ENCODE data around the gene TECPR2. TPM values are rescaled to one million over a fixed set of nuclear protein-coding genes. Genes with fewer than 3 reads are reported as not detected.

Gene TECPR2
- total and polyA plus RNA-seq, 2 of the 13 experiments (the other 11 are each of a cell fraction or from before 2014, with no cell fraction given): 3.5 to 5.7 TPM

- no peak overlapping the region for H3K9ac ChIP-seq (ENCODE audit: insufficient read depth, low read depth, low read length)
- no peak for DNase-seq (ENCODE audit: low spot score)
- no peaks in the 10 kb centered on the region for H3K79me2 ChIP-seq (ENCODE audit: insufficient read depth, low read length)
- FAIRE-seq: no peak
- no TSS peak for BruUV-seq (replicated peaks)
- H2AFZ ChIP-seq (ENCODE audit: low read length): no peak overlapping the region
- H3K9me3 ChIP-seq (ENCODE audit: low read length): no peaks in the 10 kb centered on the region
- peaks cover 21% of the 10 kb centered on the region for H3K4me1 ChIP-seq (ENCODE audit: insufficient read depth, low read length)
- CTCF ChIA-PET (ENCODE audit: low intra/inter-chr PET ratio, low total read pairs): no interaction called here
- intact Hi-C loops (cut with micrococcal nuclease; ENCODE audit: unreplicated experiment) (no loop called here), in situ Hi-C loops (cut with HindIII; ENCODE audit: extremely low pct_ligation_motif_present, low pct_unique_long_range_greater_than_20kb) (no loop called here)
- H3K4me2 ChIP-seq (ENCODE audit: low read depth, low read length): no peak overlapping the region
- H3K36me3 ChIP-seq (replicated peaks in 1 of 2; ENCODE audit: control insufficient read depth in 1 of 2, insufficient read depth in 2 of 2, low read length in 2 of 2): no peaks in the 10 kb centered on the region
- no peaks in the 10 kb centered on the region for H3K27me3 ChIP-seq (ENCODE audit: control insufficient read depth in 1 of 2, insufficient read depth in 2 of 2, low read length in 2 of 2)
- ATAC-seq: no peak
- POLR2A ChIA-PET: no interaction called here
- H3K27ac ChIP-seq (ENCODE audit: extremely low read length, insufficient read depth, low read length): no peak overlapping the region
- H3K4me3 ChIP-seq (replicated peaks in 1 of 3; ENCODE audit: insufficient read depth in 1 of 3, low read depth in 2 of 3, low read length in 3 of 3): no peak overlapping the region
- H4K20me1 ChIP-seq (ENCODE audit: insufficient read depth, low read length): no peaks in the 10 kb centered on the region
- TF ChIP-seq JUNB (CRISPR knock-in tag; IDR thresholded peaks at IDR 0.05; ENCODE audit: borderline replicate concordance) (no peak), POGK (CRISPR knock-in tag; conservative IDR thresholded peaks at IDR 0.05) (no peak), SIX1 (CRISPR knock-in tag; IDR thresholded peaks at IDR 0.05; ENCODE audit: borderline replicate concordance) (no peak), PATZ1 (CRISPR knock-in tag; IDR thresholded peaks at IDR 0.05) (no peak), NBN (conservative IDR thresholded peaks at IDR 0.05) (no peak), ZKSCAN5 (CRISPR knock-in tag; IDR thresholded peaks at IDR 0.05) (no peak), NFAT5 (CRISPR knock-in tag; IDR thresholded peaks at IDR 0.05) (no peak), ZGPAT (CRISPR knock-in tag; IDR thresholded peaks at IDR 0.05) (no peak), TP53 (CRISPR knock-in tag; conservative IDR thresholded peaks at IDR 0.05) (no peak)
- TF ChIP-seq, protein P1, sequence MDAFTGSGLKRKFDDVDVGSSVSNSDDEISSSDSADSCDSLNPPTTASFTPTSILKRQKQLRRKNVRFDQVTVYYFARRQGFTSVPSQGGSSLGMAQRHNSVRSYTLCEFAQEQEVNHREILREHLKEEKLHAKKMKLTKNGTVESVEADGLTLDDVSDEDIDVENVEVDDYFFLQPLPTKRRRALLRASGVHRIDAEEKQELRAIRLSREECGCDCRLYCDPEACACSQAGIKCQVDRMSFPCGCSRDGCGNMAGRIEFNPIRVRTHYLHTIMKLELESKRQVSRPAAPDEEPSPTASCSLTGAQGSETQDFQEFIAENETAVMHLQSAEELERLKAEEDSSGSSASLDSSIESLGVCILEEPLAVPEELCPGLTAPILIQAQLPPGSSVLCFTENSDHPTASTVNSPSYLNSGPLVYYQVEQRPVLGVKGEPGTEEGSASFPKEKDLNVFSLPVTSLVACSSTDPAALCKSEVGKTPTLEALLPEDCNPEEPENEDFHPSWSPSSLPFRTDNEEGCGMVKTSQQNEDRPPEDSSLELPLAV (CRISPR knock-in tag; conservative IDR thresholded peaks at IDR 0.05; ENCODE audit: low read depth): no peak
Observed at GRCh38 chr14:102387086-102387485, 24.3 kb downstream of the TECPR2 start.
